B cell (primary cell): ENCODE results near the gene CD200.

Experiments
- EZH2 ChIP-seq: IDR thresholded peaks from 2 replicates; pipeline ENCODE4 v1.6.1; 2012; ENCODE audit warnings: borderline replicate concordance, low read depth, mild to moderate bottlenecking, moderate library complexity, low read length; ENCODE audit not compliant: insufficient read depth, poor library complexity, severe bottlenecking
- TF ChIP-seq, protein P1 (sequence below): fragments of 200-600 bp; IDR thresholded peaks from one replicate; pipeline ENCODE4 v1.8.0; 2022; ENCODE audit warnings: antibody characterized with exemption, mild to moderate bottlenecking

DNA sequence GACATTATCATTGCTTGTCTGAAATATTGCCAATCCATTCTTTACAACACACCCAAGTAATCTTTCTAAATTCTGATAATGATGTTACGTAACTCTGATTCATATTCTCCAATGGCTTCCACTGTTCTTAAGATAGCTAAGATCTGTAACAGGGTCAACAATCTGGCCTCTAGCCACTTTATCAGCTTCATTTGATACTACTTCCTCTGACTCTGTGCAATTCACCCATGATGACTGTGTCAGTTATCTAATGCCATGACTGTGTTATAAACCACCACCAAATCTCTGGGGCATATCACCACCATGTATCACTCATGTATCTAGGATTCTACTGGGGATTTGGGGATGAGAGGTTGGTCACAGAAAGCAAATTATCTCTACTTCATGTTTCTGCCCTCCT lies 44.0 kb downstream of the CD200 start:
- TF ChIP-seq, protein P1, sequence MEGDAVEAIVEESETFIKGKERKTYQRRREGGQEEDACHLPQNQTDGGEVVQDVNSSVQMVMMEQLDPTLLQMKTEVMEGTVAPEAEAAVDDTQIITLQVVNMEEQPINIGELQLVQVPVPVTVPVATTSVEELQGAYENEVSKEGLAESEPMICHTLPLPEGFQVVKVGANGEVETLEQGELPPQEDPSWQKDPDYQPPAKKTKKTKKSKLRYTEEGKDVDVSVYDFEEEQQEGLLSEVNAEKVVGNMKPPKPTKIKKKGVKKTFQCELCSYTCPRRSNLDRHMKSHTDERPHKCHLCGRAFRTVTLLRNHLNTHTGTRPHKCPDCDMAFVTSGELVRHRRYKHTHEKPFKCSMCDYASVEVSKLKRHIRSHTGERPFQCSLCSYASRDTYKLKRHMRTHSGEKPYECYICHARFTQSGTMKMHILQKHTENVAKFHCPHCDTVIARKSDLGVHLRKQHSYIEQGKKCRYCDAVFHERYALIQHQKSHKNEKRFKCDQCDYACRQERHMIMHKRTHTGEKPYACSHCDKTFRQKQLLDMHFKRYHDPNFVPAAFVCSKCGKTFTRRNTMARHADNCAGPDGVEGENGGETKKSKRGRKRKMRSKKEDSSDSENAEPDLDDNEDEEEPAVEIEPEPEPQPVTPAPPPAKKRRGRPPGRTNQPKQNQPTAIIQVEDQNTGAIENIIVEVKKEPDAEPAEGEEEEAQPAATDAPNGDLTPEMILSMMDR, result no peak
- no peak for TF ChIP-seq EZH2
